Caco-2 (cell line): ENCODE data around the gene HID1. TPM values are rescaled to one million over a fixed set of nuclear protein-coding genes. Genes with fewer than 3 reads are reported as not detected.
"Not testable (repeated sequence)": the region's sequence is repeated elsewhere in the genome, so short reads cannot be mapped to it uniquely, and the experiment has no call there.

ENCODE experiments used
- BruUV-seq: library from RNA; stranded (reverse); fragments of 400-500 nt; replicated peaks from 2 replicates; lab custom pipeline; 2021; lab: Mats Ljungman, UMichigan
- CTCF ChIA-PET: fragments of 300-600 bp; sonication (Branson Sonifier 250); formaldehyde crosslinking; loops from one replicate; lab custom pipeline; 2022; ENCODE audit warnings: antibody characterized with exemption; lab: Charles Lee
- POLR2A ChIA-PET: fragments of 300-600 bp; sonication (Branson Sonifier 250); formaldehyde crosslinking; loops from one replicate; lab custom pipeline; 2022; ENCODE audit warnings: antibody characterized with exemption; lab: Charles Lee
- DNase-seq, 2 experiments: peaks; one replicate each; pipeline versions ENCODE4 v3.0.0 to v3.0.0-alpha.2; 2020 to 2022
- H3K27me3 ChIP-seq: replicated peaks from 2 replicates; pipeline ENCODE4 v1.6.0; 2011; ENCODE audit warnings: low read length; ENCODE audit not compliant: control insufficient read depth, insufficient read depth
- H3K36me3 ChIP-seq: 2 replicates; pipeline ENCODE4 v1.5.1; 2011; ENCODE audit warnings: low read length; ENCODE audit not compliant: control insufficient read depth, insufficient read depth
- H3K4me1 ChIP-seq: fragments of 250-450 bp; sonication (Bioruptor Pico); 2 replicates; pipeline ENCODE4 v1.5.1; 2020; ENCODE audit warnings: mild to moderate bottlenecking
- H3K4me3 ChIP-seq: 2 replicates; pipeline ENCODE4 v1.5.1; 2011; ENCODE audit warnings: low read depth, mild to moderate bottlenecking, control low read depth, low read length
- H3K9me3 ChIP-seq: fragments of 250-450 bp; sonication (Bioruptor Pico); 2 replicates; pipeline ENCODE4 v1.5.1; 2020; ENCODE audit warnings: mild to moderate bottlenecking, moderate library complexity
- H3K27ac Mint-ChIP-seq: one replicate; pipeline ENCODE4 v1.8.0; 2022; ENCODE audit warnings: mixed read lengths; ENCODE audit not compliant: unreplicated experiment
- H3K27me3 Mint-ChIP-seq: one replicate; pipeline ENCODE4 v1.8.0; 2022; ENCODE audit warnings: mixed read lengths; ENCODE audit not compliant: insufficient read depth, unreplicated experiment
- H3K36me3 Mint-ChIP-seq: one replicate; pipeline ENCODE4 v1.8.0; 2022; ENCODE audit warnings: mild to moderate bottlenecking, mixed read lengths; ENCODE audit not compliant: insufficient read depth, unreplicated experiment
- H3K4me1 Mint-ChIP-seq: one replicate; pipeline ENCODE4 v1.8.0; 2022; ENCODE audit warnings: low read depth, mixed read lengths; ENCODE audit not compliant: unreplicated experiment
- H3K4me3 Mint-ChIP-seq: one replicate; pipeline ENCODE4 v1.8.0; 2022; ENCODE audit warnings: mild to moderate bottlenecking, moderate library complexity, mixed read lengths; ENCODE audit not compliant: unreplicated experiment
- H3K9me3 Mint-ChIP-seq: one replicate; pipeline ENCODE4 v1.8.0; 2022; ENCODE audit warnings: mixed read lengths; ENCODE audit not compliant: unreplicated experiment
- intact Hi-C: fragments of 100-400 bp; cut with micrococcal nuclease; formaldehyde crosslinking; loops from one replicate; pipeline ENCODE4 v1.10.0; 2022; ENCODE audit not compliant: unreplicated experiment
- total RNA-seq: library from RNA; stranded (reverse); gene quantifications from 2 replicates; pipeline ENCODE4 v1.2.3, GENCODE V29; 2022
- TF ChIP-seq, protein P1 (sequence below), 2 experiments: fragments of 200-600 bp in 1 of 2; IDR thresholded peaks; 1 replicate in 1 of 2; 2 replicates in 1 of 2; pipeline versions ENCODE4 v1.5.1 to v1.8.0; 2011 to 2022; ENCODE audit warnings: antibody characterized with exemption in 1 of 2, control low read depth in 1 of 2, inconsistent platforms in 1 of 2, low read depth in 1 of 2, low read length in 1 of 2, mild to moderate bottlenecking in 1 of 2, moderate library complexity in 1 of 2; ENCODE audit not compliant: insufficient read depth in 1 of 2, severe bottlenecking in 1 of 2, unreplicated experiment in 1 of 2

Gene HID1
- total RNA-seq, 1 experiment from 2014 or later: 29.8 TPM

DNA sequence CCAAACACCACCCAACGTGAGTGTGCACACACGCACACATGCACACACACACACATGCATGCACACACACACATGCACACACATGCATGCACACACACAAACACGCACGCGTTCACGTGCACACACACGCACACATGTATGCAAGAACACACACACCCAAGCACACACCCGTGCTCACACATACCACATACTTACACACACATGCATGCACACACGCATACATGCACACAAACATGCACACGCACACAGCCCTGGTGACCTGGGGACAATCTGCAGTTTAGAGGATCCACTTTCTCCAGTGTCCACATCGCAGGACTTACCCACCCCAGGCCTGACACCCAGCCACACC is 55.7 kb downstream of the HID1 start:
- Histone ChIP-seq H3K36me3 (no peaks in the 10 kb centered on the region), H3K4me1 (peaks cover 4% of the 10 kb centered on the region; the same call in 1 of the 2 replicates), H3K4me3 (no peak overlapping the region), H3K9me3 (peaks cover 2% of the 10 kb centered on the region; the same call in 1 of the 2 replicates), H3K27me3 (no peaks in the 10 kb centered on the region)
- no peaks in the 10 kb centered on the region for H3K27me3 Mint-ChIP-seq
- no peak overlapping the region for H3K27ac Mint-ChIP-seq
- DNase-seq: no peak
- H3K36me3 Mint-ChIP-seq: peaks cover 10% of the 10 kb centered on the region
- no peaks in the 10 kb centered on the region for H3K9me3 Mint-ChIP-seq
- intact Hi-C loops: no loop called here
- ChIA-PET POLR2A (no interaction called here), CTCF (no interaction called here)
- H3K4me3 Mint-ChIP-seq: no peak overlapping the region
- TF ChIP-seq, protein P1, sequence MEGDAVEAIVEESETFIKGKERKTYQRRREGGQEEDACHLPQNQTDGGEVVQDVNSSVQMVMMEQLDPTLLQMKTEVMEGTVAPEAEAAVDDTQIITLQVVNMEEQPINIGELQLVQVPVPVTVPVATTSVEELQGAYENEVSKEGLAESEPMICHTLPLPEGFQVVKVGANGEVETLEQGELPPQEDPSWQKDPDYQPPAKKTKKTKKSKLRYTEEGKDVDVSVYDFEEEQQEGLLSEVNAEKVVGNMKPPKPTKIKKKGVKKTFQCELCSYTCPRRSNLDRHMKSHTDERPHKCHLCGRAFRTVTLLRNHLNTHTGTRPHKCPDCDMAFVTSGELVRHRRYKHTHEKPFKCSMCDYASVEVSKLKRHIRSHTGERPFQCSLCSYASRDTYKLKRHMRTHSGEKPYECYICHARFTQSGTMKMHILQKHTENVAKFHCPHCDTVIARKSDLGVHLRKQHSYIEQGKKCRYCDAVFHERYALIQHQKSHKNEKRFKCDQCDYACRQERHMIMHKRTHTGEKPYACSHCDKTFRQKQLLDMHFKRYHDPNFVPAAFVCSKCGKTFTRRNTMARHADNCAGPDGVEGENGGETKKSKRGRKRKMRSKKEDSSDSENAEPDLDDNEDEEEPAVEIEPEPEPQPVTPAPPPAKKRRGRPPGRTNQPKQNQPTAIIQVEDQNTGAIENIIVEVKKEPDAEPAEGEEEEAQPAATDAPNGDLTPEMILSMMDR (IDR thresholded peaks at IDR 0.05; ENCODE audit: insufficient read depth in 1 of 2, low read depth in 1 of 2, low read length in 1 of 2, severe bottlenecking in 1 of 2, unreplicated experiment in 1 of 2): no peak
- peaks cover 6% of the 10 kb centered on the region for H3K4me1 Mint-ChIP-seq
- no TSS peak for BruUV-seq

DNA sequence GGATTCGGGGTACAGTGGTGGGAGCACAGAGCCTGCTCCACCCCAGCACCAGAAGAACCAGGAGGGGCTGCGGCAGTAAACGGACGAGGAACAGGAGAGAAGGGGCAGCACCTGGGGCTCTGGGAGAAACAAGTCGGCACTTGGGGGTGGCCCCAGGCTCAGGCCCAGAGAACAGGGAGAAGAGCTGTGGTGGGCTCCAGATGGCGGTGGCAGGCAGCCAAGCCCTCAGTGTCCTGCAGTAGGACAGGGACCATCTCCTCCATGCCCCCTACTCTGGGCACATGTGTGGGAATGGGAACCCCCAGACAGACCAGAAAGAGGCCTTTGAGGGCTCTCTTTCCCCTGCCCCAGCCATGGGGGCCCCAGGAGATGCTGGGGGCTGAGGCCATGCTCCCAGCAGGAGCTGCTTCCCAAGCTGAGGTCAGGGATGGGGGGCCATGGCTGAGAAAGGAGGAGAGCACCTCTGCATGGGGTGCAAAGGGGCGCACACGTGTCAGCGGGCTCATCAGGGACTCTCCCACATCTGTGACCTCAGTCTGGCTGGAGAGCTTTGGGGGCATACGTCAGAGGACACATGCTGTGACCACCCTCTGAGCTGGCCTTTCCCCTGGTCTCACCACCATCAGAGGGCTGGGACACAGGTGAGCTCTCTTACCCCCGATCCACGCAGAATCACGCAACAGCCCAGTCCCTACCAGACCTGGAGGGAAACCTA is 56.3 kb downstream of the HID1 start:
- H3K9me3 Mint-ChIP-seq: no peaks in the 10 kb centered on the region
- peaks cover 10% of the 10 kb centered on the region for H3K36me3 Mint-ChIP-seq
- BruUV-seq: no TSS peak
- ChIA-PET POLR2A (no interaction called here), CTCF (no interaction called here)
- DNase-seq: no peak
- no peak overlapping the region for H3K4me3 ChIP-seq
- no peak overlapping the region for H3K27ac Mint-ChIP-seq
- intact Hi-C loops: no loop called here
- peaks cover 9% of the 10 kb centered on the region; the same call in 1 of the 2 replicates for H3K4me1 ChIP-seq
- H3K27me3 Mint-ChIP-seq: no peaks in the 10 kb centered on the region
- peaks cover 6% of the 10 kb centered on the region for H3K4me1 Mint-ChIP-seq
- no peaks in the 10 kb centered on the region for H3K27me3 ChIP-seq
- peaks cover 2% of the 10 kb centered on the region; the same call in 1 of the 2 replicates for H3K9me3 ChIP-seq
- H3K36me3 ChIP-seq: no peaks in the 10 kb centered on the region
- H3K4me3 Mint-ChIP-seq: no peak overlapping the region
- TF ChIP-seq, protein P1 (IDR thresholded peaks at IDR 0.05; ENCODE audit: insufficient read depth in 1 of 2, low read depth in 1 of 2, low read length in 1 of 2, severe bottlenecking in 1 of 2, unreplicated experiment in 1 of 2): no peak

DNA sequence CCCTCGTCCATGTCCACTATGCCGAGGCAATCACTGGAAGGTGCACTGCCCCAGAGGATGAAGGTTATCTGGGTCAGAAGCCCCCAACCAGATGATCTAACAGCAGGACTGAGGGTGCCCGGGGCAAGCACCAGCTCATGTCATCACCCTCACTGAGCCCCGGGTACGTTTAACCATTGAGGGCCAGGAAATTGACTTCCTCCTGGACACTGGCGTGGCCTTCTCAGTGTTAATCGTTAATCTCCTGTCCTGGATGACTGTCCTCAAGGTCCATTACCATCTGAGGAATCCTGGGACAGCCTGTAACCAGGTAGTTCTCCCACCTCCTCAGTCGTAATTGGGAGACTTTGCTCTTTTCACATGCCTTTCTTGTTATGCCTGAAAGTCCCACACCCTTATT is 61.1 kb downstream of the HID1 start:
- H3K4me3 Mint-ChIP-seq, CTCF ChIA-PET, H3K36me3 ChIP-seq, H3K9me3 Mint-ChIP-seq, BruUV-seq, intact Hi-C loops, H3K4me3 ChIP-seq, H3K27ac Mint-ChIP-seq, H3K27me3 ChIP-seq, POLR2A ChIA-PET, H3K9me3 ChIP-seq, H3K27me3 Mint-ChIP-seq: not testable (repeated sequence)
- H3K4me1 Mint-ChIP-seq: peaks cover 25% of the 10 kb centered on the region
- DNase-seq: peak in 1 of 2 experiments; percentile 20
- peaks cover 17% of the 10 kb centered on the region for H3K36me3 Mint-ChIP-seq
- H3K4me1 ChIP-seq: peaks cover 32% of the 10 kb centered on the region

DNA sequence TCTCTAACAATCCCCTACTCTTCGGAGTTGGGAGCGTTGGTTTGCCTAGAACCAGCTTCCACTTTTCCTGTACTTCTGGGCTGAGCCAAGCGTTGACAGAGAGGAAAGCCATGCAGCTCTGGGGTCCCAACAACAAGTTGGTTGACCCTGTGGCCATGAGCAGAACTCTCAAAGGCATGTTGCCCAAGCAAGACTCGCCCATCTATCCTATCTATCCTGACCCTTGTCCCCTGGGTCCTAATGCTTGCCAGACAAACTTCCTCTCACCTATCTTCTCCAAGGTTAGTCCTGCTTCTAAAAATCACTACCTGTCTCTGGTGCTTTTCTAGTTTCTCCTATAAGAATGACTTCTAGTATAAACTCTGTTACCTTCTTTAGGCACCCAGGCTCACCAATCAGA is 63.5 kb downstream of the HID1 start:
- H3K4me3 Mint-ChIP-seq, CTCF ChIA-PET, BruUV-seq, POLR2A ChIA-PET, H3K4me3 ChIP-seq, H3K36me3 ChIP-seq, H3K9me3 ChIP-seq, H3K9me3 Mint-ChIP-seq, intact Hi-C loops, DNase-seq, H3K27me3 Mint-ChIP-seq, H3K27ac Mint-ChIP-seq, H3K27me3 ChIP-seq: not testable (repeated sequence)
- peaks cover 32% of the 10 kb centered on the region for H3K4me1 ChIP-seq
- Mint-ChIP-seq H3K4me1 (peaks cover 25% of the 10 kb centered on the region), H3K36me3 (peaks cover 15% of the 10 kb centered on the region)
